GM21737 (cell line): ENCODE data around the gene GRIN3A.
A peak's percentile ranks its signal among the peaks of the same experiment; 100 is the strongest.
"Not testable (repeated sequence)": the region's sequence is repeated elsewhere in the genome, so short reads cannot be mapped to it uniquely, and the experiment has no call there.

Experiments used
- ATAC-seq: cut with Tn5 transposase; IDR thresholded peaks from one replicate; pipeline ENCODE4 v1.9.1; 2021; ENCODE audit warnings: mild to moderate bottlenecking, moderate library complexity; ENCODE audit not compliant: unreplicated experiment

The GRIN3A gene

DNA sequence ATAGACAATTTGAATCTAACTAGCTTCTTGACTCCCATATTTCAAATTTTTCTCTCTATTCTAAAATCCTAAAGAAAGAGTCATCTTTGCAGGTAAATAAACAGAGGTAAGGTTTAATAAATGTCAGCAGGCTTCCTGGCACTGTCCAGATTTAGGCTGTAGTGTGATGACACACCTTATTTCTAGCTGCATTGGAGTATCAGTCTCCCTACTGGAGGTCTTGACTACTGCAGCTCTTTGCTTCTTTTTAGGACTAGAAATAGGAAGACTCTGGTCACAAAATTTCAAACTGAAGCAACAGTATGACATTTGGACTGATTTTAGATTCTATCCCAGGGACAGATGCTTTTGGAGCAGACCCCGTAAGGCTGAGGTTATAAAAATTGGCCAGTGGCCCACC lies 103.0 kb downstream of the GRIN3A start:
- ATAC-seq, result no peak

GRCh38 chr9:101634741-101635409 lies 103.6 kb downstream of the GRIN3A start:
- ATAC-seq, result no peak

- ATAC-seq, result no peak
Measured at GRCh38 chr9:101632611-101633010, 105.8 kb downstream of the GRIN3A start.

DNA sequence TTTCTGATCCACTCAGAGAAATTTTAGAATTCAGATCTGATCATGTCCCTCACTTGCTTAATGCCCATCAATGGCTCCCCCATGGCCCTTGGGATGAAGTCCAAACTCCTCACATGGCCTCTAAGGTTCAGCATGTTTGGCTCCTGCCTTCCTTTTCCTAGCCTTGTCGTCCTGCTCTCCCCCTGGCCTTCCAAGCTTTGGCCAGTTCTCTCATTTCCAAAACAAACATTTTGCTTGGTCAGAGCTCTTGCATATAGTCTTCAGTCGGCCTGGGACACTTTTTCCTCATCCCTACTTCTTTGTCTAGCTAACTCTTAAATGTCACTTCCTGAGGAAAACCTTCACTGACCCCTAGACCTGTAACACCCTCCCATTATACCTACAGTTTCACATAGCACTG lies 106.6 kb downstream of the GRIN3A start:
- ATAC-seq, result no peak

DNA sequence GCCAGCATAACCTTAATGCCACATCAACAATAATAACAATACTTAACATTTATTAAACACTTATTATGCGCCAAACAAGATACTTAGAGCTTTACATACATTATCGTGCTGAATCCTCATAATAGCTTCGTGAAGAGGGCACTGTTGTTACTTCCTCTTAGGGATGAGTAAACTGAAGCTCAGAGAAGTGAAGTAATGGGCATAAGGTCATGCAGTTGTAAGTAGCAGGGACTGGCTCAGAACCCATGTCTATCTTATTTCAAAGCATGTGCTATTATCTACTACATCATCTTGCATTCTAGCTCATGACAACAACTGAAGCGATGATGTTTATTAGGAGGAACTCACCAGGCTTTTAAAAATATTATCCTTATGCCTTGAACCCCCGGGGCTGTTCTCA lies 108.8 kb downstream of the GRIN3A start:
- ATAC-seq, result no peak

GRCh38 chr9:101628173-101628572 lies 110.3 kb downstream of the GRIN3A start:
- no peak for ATAC-seq

GRCh38 chr9:101626295-101626694 lies 112.2 kb downstream of the GRIN3A start:
- no peak for ATAC-seq

DNA sequence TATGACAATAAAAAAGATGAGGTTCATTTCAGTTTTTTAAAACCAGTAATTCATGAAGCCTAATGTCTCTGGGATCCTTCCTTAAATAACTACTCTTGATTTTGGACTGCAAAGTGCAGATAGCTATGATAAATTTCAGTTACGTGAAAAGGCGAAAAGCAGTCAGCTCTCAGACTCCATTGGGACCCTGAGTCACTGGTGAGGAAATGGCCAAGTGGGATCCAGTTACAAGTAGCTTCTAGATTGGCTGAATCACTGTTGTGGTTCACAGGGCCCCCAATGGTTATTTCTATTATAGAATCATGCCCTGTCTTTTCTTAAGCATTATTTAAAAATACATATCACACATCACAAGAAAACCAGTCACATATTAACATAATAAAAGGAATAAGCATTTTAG lies 112.6 kb downstream of the GRIN3A start:
- ATAC-seq, result no peak

GRCh38 chr9:101620452-101620851 lies 118.0 kb downstream of the GRIN3A start:
- peak; percentile 57 for ATAC-seq

- ATAC-seq, result no peak
Measured at GRCh38 chr9:101618698-101619097, 119.7 kb downstream of the GRIN3A start.

GRCh38 chr9:101605547-101605946 lies 132.9 kb downstream of the GRIN3A start:
- no peak for ATAC-seq

DNA sequence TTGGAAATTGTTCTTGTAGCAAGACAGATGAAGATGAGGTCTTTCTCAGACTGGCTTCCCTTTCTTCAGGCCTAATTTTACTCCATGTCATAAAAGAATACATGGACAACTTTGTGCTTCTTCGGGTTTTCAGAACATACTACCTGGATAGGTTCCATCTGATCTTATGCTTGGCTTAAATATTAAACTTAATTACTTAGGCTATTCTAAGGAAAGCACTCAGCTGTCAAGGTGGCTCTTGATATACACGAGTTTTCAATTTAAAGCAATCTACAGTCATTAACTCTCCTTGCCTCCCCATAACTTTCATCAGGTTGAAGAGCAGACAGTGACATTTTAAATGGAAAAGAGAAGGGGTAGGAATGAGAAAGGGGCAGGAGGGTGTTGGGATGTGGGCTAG lies 134.2 kb downstream of the GRIN3A start:
- no peak for ATAC-seq

- ATAC-seq, result no peak
Measured at GRCh38 chr9:101601904-101602765, 136.3 kb downstream of the GRIN3A start.

DNA sequence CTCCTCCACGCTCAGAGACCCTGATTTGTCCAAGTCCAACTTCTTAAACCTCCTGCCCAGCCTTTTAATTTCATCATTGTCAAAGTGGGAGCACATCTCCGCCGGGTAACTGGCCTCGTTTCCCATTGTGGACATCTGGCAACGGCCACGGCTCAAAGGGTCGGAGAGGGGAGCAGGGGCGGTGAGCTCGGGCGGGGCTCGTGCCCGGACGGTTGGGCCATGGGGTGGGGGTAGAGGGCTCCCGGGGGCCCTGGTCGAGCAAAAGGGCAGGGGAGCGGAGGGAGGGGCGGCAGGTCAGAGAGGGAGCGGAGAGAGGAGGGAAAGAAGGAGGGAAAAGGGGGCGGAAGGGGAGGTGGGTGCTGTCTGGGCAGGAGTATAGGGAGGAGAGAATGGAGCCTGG lies 143.7 kb downstream of the GRIN3A start, which contains the start of gene PPP3R2:
TSS of gene PPP3R2 (minus strand) at position 174 of the 400 bp plus-strand sequence. CDS start at position 126, 48 bp downstream.
- ATAC-seq, result no peak

GRCh38 chr9:101593345-101593744 lies 145.1 kb downstream of the GRIN3A start:
- no peak for ATAC-seq

GRCh38 chr9:101592788-101593187 lies 145.7 kb downstream of the GRIN3A start:
- no peak for ATAC-seq

GRCh38 chr9:101591787-101592446 lies 146.5 kb downstream of the GRIN3A start:
- no peak for ATAC-seq

DNA sequence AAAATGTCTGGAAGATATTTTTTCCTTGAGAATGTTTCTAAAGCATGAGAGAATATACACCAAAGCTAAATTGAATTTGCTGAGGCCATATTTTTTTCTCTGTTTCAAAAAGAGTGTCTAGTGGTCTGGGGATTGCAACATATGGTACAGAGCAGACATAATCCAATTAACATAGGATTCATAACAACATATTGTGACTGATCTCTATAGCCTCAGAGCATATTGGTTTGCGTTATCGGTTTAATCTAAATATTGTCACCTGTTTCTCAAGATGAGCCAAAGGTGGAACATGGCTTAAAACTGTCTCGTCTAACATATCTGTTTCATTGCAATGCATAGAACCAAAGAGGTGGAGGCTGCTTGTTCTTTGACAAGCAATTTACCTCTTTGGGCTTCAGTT lies 147.5 kb downstream of the GRIN3A start:
- ATAC-seq, result no peak

GRCh38 chr9:101590074-101590473 lies 148.4 kb downstream of the GRIN3A start:
- ATAC-seq, result not testable (repeated sequence)

DNA sequence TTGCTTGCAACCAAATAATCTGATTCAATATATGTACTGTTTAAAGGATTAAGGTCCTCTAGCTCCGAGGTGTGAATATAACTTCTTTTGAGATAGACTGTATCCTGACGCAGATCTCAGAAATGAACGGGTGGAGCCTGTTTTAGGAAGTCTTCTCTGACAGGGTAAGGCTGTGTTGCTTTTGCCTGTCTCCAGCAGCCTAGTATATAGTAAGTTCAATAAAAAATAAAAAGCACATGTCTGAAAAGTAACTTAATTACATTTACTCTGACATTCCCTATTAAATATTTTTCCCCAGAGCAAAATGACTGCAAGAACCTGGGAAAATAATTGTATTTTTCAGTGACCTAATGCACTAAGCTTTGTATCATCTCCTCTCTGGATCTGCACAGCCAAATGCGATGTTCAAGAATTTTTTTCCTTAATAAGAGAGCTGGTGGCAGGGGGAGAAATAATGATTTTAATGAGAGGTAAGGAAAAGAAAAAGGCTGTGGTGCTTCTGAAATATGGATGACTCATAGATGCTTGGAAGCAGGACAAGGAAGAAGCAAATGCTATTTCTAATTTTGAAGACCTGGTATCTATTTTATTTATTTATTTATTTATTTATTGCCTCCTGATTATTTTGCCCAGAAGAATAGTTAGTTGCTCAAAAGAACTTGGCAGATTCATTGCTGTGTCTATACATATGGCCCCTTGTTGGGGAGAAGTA lies 151.0 kb downstream of the GRIN3A start:
- no peak for ATAC-seq

- ATAC-seq, result peak; percentile 85
Measured at GRCh38 chr9:101586651-101587050, 151.8 kb downstream of the GRIN3A start.
